NCI-H446 treated with DMSO at 0.1 percent for 48 hours (cell line): ENCODE measurements around the gene HLA-DRA.

Experiments
- DNase-seq: peaks from one replicate; lab custom pipeline; 2025; lab: John Stamatoyannopoulos, UW

HLA-DRA gene

DNA sequence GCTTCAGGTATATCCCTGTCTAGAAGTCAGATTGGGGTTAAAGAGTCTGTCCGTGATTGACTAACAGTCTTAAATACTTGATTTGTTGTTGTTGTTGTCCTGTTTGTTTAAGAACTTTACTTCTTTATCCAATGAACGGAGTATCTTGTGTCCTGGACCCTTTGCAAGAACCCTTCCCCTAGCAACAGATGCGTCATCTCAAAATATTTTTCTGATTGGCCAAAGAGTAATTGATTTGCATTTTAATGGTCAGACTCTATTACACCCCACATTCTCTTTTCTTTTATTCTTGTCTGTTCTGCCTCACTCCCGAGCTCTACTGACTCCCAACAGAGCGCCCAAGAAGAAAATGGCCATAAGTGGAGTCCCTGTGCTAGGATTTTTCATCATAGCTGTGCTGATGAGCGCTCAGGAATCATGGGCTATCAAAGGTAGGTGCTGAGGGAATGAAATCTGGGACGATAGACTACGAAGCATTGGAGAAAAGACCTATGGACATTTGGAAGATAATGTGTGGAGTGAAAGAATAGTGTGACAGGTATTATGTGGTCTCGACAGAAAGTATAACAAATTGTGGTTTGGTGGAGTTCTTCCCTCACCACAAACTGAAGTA lies at the start of gene HLA-DRA:
Gene HLA-DRA, plus strand, starts transcription at position 286 of the 613 bp plus-strand sequence. Its CDS starts 64 bp downstream, at position 350.
- peak; percentile 5 for DNase-seq

DNA sequence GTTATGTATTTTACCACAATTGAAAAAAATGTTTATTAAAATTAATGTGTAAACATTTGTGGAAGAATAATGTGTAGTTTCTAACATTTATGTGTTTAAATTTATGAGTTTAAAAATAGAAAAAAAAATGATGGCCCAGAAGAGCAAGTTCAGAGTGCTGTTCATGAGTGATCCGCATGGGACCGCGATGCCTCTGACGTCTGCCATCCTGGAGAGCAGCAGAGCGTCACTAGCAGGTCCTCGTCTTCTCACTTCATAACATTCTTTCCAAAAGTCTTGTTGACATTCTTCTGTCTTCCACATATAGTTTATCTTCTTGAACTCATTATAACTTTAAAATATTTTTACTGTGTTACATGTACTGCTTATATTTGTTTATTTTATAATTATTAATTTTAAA lies 48.2 kb upstream of the HLA-DRA start:
- no peak for DNase-seq

DNA sequence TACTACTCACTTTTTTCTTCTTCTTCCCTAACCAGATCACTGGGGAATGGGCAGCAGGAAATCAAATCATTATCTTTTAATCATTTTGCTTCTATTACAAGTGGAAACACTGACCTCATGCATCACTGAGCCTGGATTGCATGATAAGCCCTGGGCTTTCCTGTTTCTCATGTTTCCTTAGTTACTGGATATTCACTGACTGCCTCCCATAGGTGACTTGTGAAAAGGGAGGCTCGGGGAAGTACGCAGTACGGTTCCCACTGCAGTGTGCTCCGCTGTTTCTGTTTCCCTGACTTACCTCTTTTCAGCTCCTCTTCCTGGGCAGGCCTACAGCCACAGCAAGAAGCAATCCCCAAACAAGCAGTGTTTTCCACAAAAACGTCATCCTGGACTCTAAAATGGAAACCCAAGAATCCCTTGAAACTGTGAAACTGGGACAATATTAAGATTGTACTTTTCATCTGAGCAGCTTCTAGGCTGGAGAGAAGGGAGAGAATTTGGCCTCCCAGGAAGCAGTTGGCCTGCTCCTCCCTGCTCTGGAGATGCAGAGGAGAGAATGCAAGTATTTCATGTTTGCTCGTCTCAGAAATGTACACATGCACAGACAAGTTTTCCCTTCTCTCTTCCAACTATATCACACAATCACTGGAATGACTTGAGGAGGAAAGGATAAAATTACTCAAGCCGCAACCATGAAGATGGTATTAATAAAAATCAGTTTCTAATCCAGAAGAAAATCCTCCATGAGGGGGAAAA lies 45.8 kb upstream of the HLA-DRA start:
- no peak for DNase-seq

DNA sequence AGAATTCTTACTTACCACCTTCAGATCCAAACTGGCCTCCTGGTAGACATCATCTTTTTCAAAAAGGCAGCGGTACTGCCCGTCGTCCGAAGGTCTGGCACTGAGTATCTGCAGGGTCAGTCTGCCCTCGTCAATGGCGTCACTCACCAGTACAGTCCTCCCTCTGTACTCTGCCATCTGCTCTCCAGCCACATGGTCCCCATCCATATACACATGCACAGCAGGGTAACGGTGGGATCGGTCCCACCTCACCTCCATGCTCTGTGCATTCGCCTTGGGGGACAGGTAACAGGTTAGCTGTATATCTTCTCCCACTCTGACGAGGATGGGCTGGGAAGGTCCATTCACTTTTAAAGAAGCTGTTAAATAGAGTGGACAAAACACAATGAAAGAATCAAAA lies 43.7 kb upstream of the HLA-DRA start:
- DNase-seq = no peak

DNA sequence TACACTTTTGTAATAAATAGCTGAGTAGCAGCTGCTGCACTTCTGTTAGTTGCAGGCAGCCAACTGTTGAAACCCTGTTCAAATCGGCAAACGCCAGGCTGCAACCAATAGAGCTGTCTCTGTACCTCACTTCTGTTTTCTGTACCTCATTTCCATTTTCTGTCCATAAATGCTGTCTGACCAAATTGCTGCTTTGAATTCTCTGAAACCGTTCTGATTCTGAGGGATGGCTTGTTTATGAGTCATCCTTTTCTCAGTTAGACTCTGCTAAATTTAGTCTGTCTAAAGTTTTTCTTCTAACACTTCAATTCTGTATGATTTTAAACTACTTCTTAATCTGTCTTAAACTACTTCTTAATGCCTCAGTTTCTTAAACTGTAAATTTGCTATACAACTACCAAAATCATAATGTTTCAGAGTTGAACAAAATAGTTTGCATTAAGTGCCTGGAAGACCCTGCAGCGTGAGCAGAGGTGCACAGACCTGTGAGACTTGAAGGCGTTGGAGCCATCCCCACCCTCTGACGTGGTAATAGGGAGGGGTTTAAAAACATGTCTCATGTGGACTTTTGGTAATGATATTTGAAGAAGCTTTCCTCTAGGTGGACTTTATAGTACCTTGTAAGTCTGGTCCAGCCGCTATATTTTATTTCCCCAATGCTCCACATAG lies 42.3 kb upstream of the HLA-DRA start:
- DNase-seq = no peak

DNA sequence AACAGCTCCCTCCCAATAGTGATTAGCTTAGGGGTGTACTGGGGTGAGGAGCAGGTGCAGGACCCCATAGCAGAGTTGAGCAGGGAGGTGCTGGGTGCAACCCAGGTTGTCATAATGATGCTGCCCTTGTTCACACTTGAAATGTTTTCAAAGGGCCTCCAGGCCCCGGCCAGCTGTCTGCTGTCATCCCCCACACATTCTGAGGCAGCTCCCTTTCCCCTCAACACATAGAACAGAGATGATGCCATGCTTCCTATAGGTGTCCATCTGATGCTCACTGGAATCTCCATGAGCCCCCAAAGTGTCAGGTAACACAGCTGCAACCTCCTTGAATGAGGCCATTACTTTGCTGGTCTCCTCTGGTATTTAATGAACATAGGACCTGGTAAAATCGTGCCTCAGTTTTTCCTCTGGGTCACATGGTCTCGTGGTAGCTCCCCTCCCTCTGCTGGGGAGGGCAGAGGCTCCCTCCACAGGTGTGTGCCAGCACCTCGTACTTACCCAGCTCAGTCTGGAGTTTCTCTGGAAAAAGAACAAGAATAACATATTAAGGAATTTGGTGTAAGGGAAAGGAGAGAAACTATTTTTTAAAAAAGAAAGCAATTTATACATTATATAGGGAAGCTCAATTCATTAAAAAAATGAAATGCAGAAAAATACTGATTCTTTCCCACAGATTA lies 38.3 kb upstream of the HLA-DRA start:
- no peak for DNase-seq

DNA sequence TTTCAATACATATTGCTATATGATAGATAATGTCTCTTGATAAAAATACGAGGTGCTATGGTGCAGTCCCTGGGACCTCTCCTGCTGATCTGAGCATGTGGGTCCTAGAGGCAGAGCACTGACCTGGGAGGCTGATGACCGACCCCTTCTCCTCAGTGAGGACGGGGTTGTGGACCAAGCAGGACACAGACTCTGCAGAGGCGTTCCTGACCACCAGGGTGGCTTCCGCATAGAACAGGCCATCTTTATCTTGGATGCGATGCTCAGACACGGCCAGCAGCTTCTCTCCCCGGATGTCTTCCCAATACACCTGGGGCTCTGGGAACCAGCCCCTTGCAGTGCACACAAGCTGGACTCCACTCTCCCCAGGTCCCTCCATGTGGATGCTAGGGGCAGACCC lies 36.9 kb upstream of the HLA-DRA start:
- DNase-seq = no peak

DNA sequence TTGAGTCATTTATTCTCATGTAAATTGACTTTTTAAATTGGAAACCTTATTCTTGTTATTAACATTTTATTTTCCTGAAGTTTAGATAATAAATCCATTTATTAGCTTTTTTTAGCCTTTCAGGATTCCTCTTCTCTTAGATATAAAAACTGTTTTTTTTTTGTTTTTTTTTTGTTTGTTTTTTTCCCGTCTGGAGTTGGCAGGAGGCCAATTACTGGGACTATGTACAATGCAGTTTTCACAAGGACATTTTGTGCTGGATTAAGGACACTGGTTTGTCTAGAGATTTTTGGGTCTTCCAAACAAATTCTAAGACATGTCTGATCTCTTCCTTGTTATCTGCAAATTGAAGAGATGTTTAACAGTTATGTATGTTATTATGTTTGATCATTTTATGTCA lies 34.0 kb upstream of the HLA-DRA start:
- no peak for DNase-seq

DNA sequence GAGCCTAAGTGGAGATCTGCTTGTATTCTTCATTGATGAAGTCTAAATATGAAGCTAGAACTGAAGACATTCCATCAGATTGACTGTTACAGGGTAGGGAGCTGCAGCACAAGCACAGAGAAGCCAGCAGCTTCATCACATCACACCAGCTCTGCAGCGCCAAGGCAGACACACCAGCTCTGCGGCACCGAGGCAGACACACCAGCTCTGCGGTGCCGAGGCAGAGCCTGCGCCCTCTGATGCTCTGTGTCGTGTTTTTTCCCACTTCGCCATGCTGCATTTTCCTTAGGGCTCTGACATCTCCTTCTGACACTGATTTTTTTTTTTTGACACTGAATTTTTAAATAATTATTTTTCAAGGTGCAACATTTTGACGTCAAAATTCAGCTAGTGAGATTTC lies 33.5 kb upstream of the HLA-DRA start:
- no peak for DNase-seq

DNA sequence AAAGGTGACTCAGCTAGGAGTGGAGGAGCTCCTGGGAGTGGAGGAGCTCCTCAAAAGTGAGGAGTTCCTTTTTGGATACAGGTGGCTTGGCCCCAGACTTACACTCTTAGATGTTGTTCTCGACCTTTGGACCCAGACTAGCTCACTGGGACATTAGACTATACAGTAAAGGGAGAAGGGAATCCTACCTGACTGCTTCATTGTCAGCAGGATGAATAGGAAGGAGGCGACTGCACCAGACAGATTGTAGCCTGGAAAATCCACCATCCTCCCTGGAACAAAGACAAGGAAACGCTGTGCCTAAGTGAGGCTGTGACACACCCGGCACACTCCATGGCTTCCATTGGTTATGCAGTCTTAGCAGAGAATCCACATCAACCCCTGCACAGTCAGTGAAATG lies 32.8 kb upstream of the HLA-DRA start, which contains the start of gene BTNL2:
Gene BTNL2, minus strand, starts transcription at position 325 of the 400 bp plus-strand sequence. Its CDS starts 58 bp downstream, at position 267.
- no peak for DNase-seq

DNA sequence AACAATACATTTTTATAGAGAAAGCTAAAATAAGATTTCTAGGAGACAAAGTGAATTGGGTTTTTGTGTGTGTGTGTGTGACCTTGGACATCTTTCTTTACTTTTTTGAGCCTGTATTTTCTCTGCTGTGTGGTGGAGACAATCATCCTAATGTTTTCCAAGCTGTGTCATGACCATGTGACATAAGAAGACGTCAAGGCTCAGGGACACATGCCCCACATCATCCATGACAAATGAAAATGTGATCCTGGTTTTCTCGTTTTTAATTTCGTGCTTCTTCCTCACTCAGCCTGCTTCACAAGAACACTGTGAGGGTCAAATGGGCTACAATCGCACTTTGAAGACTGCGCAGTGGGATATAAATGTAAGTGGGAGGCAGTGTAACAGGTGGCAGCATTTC lies 28.8 kb upstream of the HLA-DRA start:
- no peak for DNase-seq

DNA sequence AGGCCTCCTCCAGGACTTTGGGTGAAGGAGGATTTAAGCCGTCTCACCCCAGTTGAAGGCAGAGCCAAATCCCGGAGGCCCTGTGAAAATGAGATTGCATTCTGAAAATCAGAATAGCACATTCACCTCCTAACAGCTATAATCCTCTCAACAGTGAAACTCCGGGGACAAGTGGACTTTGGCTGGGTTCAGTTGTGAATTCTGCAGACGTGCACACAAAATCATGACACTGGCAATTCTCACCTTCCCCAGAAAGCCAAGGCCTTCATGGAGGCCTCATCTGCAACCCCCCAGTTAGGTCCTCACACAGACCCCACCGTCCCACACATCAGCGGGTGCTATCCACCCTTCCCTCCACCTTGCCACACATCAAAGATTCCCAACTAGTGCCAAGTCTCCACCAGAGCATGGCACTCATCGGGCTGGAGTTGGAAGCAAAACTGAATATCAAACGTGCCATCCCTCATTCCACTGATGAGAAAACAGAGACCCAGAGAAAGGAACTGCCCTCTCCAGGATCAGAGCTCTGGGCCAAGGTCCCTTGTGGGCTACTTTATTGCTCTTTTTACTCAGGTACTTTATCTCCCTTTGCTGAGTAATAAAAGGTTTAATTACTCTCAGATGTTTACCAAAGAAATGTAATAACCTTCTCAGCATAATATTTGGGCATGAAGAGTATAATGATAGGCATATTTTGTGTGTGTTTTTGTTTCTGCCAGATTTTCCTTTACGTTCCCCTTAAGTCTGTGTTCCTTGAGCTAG lies 27.9 kb upstream of the HLA-DRA start:
- DNase-seq = no peak

DNA sequence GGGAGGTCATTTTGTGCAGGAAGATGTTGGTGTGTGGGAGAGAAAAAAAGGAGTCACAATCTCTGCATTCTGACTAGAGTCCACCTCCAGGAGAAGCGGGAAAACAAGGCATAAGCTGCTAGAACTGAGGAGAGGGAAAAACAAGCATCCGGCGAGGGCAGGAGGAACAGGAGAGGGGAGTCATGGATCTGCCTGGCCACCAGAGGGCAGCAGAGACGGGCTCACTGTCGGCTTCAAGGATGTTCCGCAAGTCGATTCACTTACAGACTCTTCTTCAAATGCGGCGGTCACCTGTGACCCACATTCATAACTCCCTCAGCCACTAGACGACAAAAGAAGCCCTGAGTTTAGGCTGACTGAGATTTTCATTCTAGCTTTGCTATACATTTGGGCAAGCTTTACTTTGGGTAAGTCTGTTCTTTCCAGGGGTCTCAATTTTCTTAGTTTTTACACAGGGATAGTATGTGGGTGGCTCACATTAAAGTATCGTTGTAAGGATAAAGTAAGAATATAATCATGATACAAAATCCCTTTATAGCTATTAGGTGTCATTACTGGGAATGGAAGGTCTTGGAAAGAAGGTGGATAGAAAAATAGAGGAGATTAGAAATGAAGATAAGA lies 26.1 kb upstream of the HLA-DRA start:
- peak; percentile 4 for DNase-seq

DNA sequence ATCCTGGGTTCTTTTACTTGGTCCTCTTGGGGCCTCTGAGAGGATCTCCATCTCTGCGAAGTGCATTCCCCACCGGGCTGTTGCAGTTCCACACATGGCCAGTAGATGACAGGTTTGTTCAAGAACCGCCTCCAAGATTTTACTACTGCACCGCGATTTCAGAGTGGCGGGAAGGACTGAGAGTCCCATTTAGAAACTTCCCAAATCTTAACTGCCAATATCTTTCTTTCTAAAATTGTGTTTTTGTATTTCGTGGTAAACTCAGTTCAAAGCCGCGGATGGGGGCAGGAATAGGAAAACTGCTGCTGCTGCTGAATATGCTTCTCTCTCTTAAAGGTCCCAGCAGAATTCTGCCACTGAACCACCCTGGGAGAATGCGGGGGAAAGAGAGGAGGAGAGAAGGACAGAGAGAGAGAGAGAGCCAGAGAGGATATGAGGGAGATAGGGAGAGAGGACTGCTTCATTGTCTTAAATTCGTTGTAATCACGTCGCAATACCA lies 24.1 kb upstream of the HLA-DRA start:
- DNase-seq = peak; percentile 17

DNA sequence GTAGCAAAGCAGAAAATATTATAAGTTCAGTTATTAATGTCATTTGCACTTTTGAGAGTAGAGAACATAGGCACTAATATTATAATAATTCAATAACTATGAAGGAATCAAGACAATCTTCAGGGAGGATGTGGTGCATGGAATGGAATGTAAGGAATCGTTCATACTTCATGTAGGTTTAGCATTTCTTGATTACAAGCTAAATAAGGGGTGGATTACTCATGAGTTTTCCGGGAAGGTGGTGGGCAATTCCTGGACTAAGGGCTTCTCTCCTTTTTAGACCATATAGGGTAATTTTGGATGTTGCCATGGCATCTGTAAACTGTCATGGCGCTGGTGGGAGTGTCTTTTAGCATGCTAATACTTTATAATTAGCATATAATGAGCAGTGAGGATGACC lies 23.7 kb upstream of the HLA-DRA start:
- DNase-seq = no peak

DNA sequence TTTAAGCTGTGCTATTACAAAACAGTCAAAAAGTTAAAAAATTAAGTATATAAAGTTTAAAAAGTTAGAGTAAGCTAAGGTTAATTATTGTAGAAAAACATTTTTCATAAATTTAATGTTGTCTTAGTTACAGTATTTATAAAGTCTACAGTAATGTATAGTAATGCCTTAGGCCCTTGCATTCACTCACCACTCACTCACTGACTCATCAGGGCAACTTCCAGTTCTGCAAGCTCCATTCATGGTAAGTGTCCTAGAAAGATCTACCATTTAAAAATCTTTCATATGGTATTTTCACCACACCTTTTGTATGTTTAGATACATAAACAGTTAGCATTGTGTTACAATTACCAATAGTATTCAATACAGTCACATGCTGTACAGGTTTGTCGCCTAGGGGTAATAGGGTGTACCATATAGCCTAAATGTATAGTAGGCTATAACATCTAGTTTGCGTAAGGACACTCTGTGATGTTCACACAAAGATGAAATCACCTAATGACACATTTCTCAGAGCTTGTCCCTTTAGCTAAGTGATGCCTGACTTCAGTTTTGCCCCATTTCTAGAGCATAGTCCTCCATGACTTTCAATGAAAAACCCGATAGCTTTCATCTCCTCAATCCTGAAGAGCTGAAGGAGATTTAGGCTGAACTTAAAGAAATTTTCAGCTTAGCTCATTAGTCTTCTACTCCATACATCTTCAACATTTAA lies 14.9 kb upstream of the HLA-DRA start:
- no peak for DNase-seq

DNA sequence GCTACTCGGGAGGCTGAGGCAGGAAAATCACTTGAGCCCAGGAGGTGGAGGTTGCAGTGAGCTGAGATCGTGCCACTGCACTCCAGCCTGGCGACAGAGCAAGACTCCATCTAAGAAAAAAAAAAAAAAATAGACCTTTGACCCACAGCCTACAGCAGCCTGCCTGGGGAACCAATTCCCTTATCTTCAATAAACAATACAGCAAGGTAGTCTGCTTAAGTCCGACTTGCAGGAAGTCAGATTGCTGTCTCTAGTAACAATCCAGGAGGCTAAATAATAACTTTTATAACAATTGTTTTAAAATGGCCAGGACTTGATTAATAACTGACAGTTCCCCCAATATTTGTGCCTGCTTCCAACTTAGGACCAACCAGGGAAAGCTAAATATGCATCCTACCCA lies 13.3 kb upstream of the HLA-DRA start:
- no peak for DNase-seq

DNA sequence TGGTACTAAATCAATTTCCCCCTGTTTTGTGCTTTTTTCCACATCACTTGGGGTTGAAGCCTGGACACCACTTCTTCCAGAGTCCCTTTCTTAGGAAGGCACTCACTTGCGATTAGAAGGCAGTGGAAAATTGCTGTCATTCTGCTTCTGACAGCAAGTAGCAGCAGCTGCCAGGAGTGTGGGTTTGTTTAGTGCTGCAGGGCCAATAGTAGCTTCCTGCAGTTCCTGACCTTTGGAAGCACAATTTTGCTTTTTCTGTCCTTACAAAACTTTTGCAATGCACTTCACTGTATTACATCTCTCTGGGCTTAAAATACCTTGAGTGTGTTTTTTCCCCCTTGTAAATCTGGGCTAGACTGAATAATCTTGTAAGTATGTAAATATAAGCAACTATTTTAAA lies 12.5 kb upstream of the HLA-DRA start:
- no peak for DNase-seq

DNA sequence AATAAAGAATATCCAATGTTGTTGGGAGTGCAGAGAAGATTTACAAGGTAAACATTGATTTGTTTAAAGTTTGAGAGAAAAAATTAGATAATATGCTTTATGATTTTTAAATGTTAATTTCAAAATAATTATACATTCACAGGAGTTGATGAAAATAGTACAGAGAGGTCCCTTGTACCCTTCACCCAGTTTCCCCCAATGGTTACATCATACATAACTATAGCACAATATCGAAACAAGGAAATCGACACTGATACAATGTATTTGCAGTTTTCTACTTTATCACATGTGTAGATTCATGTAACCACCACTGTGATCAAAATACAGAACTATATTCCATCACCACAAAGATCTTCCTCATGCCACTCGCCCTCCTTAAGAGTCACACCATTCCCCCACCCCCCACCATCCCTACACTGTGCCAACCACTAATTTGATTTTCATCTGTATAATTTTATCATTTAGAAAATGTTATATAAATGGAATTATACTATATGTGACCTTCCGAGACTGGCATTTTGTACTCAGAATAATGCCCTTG lies 11.7 kb upstream of the HLA-DRA start:
- DNase-seq = no peak

DNA sequence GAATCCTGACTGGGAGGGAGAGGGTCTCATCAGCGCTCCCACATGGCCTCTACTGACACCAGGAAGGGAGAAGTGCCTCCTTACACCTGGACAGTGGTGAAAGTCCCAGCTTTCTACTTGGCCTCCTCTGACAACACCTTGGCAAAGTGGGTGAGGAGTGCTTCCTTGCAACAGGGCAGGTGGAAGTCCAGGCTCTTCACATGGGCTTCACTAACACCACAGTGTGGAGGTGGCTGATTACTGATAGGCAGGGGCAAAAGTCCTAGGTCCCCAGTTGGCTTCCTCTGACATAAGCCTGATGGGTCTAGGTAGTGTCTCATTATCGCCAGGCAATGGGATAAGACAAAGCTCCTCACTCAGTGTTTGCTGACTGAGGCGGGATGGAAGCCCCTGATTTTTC lies 9.5 kb upstream of the HLA-DRA start:
- DNase-seq = no peak
